Sigmoid colon (tissue), 3 donors: ENCODE results near the gene HACL1.

Experiments
- POLR2A ChIP-seq, 2 donors: fragments of 450-650 bp; IDR thresholded peaks; one replicate each; pipeline ENCODE4 v1.6.1; 2016; ENCODE audit warnings: antibody characterized with exemption in 2 of 2, mild to moderate bottlenecking in 2 of 2, moderate library complexity in 2 of 2
- TF ChIP-seq, protein P1 (sequence below), 4 experiments: fragments of 450-650 bp in 3 of 4; fragments of 200-600 bp in 1 of 4; IDR thresholded peaks; one replicate each; pipeline ENCODE4 v1.5.1; 2016 to 2019; ENCODE audit warnings: antibody characterized with exemption in 4 of 4, mild to moderate bottlenecking in 3 of 4, moderate library complexity in 2 of 4

DNA sequence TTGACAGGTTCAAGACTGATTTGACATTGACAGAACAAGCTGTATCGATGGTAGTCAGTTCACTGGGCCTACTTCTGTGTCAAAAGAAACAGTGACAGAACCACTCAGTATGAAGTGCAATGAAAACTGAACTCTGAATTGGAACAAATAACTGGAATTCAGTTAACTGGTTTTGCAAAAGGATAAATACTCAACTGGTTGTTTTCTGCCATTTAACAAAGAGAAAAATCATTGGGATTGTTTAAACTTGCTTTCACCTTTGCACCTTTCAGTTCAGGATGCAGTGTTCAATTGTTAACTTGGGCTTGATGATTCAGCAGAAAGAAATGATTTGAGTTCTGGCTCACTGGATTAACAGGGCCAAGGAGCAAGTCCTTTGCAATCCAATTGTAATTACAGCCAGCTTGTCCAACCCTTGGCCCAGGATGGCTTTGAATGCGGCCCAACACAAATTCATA lies 5.1 kb upstream of the HACL1 start:
- no peak for TF ChIP-seq POLR2A (IDR thresholded peaks at IDR 0.05)
- TF ChIP-seq, protein P1, sequence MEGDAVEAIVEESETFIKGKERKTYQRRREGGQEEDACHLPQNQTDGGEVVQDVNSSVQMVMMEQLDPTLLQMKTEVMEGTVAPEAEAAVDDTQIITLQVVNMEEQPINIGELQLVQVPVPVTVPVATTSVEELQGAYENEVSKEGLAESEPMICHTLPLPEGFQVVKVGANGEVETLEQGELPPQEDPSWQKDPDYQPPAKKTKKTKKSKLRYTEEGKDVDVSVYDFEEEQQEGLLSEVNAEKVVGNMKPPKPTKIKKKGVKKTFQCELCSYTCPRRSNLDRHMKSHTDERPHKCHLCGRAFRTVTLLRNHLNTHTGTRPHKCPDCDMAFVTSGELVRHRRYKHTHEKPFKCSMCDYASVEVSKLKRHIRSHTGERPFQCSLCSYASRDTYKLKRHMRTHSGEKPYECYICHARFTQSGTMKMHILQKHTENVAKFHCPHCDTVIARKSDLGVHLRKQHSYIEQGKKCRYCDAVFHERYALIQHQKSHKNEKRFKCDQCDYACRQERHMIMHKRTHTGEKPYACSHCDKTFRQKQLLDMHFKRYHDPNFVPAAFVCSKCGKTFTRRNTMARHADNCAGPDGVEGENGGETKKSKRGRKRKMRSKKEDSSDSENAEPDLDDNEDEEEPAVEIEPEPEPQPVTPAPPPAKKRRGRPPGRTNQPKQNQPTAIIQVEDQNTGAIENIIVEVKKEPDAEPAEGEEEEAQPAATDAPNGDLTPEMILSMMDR (IDR thresholded peaks at IDR 0.05): no peak
